HG03378 (cell line): Measurements from ENCODE around the gene STARD13.

Experiments used
- ATAC-seq: cut with Tn5 transposase; IDR thresholded peaks from one replicate; pipeline ENCODE4 v1.9.1; 2021; ENCODE audit warnings: mild to moderate bottlenecking, moderate library complexity; ENCODE audit not compliant: unreplicated experiment

STARD13 gene

DNA sequence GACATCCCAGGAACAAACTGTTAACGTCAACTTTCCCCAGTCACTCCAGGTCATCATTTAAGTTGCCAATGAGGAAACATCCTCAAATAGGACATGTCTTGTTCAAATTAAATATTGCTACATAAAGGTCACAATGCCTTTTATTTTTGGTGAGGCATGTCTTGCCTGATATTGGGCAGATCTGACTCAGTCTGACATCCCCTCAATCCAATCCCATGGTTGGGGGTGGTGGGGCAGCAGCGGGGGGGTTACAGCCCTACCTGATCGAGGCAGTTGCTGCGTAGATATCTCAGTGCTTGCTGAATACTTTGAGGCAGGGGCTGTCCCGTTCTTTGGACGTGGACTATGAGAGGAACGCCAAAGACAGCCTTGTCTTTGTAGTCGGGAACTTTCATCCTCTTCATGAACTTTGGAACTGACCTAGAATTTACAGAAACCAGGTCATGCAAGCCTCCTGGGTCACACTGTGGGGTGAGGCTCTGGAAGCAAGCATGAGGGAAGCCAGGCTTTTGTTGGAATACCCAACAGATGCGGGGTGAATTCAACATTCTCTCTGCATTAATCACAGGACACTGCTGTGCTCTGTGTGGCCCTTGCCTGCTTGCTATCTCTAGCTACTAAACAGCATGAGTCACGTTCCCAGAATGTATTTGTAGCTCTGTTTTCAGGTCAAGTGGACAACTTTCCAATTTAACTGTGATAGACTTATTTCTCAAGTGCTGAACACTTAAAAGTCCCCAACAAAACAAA, 159.6 kb downstream of the STARD13 start:
- ATAC-seq = no peak

DNA sequence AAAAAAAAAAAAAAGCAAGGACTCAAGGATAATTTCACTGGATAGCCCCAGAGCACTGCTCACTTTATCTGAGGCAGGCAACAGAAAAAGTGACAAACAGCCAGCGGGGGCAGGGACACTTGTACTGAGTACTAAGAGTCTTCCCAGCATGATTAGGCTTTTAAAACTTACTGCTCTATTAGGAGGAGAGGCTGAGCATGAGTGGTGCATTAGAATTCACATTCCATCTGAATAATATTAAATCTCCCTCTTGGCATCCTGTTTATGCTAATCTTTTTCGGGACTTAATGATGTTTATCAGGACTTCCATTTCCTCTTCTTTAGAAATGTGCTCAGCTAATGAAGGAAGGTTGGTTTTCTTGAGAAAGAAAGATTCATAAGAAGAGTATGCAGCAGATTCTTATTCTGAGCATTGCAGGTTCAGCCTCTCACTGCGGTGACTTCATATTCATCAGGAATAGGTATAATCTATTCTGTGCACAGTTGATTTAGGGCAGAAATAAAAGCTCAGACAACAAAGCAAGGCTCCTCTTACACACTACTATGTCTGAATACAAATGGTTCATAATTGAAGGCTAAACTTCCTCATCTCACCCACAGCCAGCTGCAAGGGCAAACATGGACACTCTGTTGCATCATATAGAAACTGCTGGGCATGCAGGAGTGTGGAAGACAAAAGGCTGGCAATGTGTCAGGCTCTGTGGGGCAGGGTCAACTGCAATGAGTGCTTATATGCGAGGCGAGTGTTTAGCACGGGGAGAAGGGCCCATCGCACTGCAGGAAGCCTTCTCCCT, 162.3 kb downstream of the STARD13 start:
- ATAC-seq = peak; percentile 65

DNA sequence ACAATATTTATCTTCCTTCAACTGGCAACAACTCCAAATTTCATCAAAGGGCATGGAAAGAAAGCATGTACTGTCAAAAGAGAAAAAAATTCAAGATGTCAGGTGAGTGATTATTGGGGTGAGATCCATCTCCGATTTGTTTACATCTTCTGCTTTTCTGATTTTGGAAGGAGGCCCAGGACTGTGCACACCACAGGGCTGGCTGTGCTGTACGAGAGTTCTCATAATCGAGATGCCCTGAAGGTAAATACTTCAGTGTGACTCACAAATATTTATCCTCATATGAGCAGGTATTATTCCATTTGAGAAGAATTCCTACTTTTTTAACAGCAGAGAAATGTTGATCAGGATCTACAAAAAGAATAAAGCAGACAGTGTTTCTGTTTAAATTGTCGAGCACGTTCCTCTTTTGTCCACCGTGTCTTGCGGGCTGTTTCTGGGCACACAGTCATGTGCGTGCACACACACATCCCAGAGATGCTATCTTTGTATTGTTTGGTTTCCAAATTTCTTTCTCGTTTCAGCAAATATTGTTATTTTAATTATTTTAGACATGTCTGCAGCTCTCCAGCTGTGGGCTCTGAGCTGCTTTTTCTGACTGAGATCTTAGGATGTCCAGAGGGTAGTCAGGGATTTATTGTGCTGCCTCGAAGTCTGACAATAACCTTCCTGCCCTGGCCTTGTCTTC, 165.6 kb downstream of the STARD13 start:
- ATAC-seq = no peak

DNA sequence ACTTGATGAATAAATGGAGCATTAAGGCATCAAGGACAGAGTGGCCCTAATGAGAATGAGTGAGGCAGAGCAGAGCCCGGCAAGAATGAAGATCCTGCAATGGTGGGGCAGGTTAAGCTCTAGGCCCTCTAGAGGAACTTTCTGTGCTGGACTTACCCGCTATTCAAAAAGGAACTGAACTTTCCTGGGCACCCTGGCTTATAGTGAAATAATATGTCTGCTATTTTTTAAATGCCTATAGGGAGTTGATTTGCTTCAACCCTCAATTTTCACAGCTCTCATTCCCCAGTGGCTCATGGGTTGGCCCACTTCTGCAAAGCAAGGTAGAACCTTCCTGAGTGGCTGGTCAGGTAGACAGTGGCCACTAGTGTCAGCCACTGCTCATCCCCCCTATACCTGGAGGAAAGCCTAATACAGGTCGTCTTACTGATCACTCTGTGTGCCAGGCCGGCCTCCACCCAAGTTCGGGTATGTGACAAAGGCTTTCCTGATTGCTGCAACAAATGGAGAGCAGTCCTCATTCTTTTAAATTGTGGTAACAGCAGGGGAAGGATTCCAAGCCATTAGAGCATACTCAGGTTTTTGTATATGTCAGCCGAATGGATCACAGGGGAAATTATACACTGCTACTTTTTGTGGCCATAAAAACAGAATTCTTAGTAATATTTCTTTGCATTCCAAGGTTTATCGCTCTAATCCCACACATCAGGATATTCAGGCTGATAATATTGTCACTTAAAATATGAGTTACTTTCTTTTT, 166.4 kb downstream of the STARD13 start:
- ATAC-seq = no peak

DNA sequence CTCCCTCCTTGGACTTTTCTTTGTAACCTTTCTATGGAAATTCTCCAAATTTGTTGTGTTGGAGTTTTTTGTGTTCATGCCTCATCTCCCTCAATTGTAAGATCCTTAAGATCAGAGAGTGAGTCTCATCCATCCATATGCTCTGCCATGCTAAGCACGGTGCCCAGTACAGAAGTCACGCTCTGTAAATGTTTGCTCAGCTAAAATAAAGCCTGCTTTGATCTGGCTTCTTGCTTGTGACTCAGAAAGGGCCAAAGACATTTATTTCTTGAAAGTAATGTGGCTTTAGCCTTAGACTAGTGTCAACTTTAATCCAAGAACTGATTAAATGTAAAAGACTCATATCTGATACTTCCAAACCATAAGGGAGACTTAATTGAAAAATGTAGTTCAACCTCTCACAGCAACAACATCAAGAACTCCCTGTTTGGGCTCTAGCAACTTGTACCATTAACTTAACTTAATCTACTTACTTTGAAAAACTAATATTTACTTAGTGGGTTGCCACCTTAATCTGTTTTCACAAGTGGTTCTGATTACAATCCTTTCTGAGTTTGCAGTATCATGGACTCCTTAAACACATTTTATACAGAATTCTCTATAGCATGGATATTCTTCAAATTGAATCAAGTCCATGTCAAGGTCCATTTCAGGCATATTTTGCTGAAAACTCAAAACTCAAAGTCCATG, 169.1 kb downstream of the STARD13 start:
- ATAC-seq = no peak

DNA sequence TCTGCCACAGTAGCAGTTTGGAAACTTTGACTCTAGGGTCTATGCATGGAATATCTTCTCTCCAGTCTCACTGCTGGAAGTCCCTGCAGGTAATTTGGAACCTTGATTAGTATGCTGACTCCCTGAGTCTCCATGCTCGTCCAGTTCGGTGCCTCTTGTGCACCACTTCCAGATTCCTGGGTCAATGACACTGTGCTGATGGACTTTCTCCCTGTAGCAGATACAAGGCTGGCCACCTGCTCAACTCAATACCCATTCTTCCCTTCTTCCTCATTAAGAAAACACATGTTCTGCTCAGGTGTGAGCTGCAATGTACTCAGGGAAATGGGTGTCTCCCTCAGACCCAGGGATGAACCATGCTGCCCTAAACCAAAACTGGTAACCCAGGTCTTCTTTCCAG, 170.3 kb downstream of the STARD13 start:
- no peak for ATAC-seq

DNA sequence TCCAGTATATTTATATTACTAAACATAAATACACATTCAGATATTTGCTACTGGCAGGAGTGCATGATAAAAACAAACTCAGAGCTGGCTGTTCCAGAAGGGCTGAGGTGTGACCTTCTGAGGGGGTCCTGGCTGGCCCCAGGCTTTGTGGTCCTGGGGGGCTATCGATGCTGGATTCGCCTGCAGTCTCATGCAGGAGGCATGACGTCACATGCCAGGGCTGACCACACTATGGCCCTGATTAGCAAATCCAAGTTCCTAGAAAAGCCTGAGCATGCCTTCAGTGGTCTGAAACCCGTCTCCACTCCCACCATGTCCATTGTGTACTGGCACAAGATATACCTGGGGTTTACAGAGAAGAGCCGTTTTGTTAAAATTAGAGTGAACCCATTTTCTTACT, 171.4 kb downstream of the STARD13 start:
- ATAC-seq = no peak

DNA sequence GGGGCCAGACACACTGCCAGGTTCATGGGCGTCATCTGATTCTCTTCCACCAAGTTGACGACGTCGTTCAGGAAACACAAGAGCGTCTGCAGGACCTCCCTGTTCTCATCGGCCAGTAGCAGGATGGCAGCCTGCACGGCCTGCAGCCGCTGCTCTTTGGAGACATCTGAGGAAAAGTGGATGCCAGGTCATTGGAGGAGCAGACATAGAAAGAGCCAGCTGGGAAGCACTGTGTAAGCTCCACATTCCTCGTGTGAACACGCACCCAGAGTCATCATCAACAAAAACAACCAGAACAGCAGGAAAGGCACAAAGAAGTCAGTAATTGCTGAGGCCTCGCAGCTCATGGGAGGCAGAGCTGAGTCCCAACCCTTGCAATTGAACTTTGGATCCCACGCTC, 172.8 kb downstream of the STARD13 start:
- no peak for ATAC-seq

DNA sequence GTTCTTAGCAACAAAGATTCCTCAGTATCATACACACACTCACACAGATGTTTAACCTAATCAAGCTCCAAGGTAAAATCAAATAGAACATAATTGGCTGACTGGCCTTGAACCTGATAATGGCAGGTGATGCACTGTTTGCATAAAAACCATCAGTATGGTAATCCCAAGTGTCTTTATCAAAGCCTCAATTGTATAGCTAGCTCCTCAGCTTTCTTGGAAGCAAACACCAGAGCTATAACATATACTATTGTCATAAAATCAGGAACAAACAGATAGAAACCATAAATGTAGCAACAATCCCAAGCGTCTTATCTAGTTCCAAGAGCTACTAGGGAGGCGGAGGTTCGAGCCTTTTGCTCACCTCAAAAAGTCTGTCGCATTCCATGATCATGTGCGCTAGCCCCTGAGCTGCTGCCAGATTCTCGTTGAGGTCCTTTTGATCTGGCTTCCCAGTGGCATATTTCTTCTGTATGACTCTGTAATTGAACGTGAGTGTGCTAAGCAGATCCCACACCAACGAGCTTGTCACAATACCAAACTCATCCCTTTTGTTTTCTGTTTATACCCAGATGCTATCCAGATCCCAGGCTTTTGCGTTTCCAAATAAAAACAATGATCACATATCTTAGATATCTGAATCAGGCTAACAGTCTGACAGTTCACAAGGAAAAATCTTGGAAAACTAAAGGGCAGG, 174.0 kb downstream of the STARD13 start:
- peak; percentile 7 for ATAC-seq

DNA sequence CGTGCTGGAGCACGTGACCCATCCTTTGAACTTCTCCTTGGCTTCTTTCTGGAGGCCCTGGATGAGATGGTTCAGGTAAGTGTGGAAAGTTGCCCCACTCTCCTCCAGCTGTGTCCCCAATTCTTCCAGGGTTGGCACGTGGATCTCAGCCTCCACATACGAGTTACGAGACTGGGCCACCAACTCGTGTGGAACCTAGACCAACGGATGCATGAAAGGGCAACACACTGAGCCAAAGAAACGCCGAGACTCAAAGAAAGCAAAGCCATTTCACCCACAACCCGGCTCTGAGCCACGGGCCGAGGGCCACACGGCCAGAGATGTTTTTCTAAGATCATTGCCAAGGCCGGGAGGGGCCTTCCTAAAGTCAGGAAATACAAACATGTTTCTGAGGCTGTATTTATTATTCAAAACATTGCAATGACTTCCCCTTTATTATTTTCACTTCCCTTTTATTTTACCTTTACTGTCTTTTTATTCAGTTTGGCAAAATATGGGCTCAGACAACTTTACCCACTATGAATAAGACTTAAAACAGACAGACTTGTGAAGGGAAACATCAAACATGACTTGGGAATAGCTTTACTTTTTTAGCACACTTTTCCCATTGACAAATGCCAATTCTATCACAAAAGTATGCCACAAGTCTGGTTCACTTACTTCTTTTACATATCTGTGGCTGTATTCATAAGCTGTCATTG, 174.7 kb downstream of the STARD13 start:
- peak; percentile 50 for ATAC-seq

DNA sequence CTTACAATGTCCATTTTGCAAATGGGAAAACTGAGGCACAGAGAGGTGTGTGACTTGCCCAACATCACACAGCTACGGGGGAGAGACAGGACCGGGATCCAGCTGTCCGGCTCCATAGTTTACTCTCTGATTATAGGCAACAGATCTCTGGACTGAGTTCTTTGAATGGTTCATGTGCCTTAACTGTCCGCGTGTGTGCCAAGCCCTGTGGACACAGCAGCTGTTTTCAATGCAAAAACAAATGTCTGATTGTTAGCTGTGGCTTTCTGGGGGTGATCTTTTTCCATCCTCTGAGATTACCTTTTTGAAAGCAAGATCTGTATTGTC, 175.2 kb downstream of the STARD13 start:
- no peak for ATAC-seq

DNA sequence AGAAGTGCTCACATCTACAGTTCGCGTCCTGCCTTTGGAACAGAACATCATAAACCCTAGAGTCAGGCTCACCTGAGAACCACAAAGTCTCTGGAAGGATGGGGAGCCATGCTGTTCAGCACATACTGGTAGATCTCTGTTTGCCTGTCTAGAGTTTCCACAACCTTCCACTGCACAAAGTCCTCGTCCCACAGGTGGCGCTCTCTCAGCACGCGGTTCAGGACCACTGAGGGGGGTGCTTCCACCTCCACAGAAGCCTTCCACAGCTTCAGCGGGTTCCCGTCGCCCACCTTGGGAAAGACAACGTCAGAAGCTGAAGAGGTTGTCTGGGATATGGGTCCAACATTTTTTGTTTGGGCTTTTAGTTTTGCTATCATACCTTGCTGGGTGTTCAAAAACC, 175.8 kb downstream of the STARD13 start:
- ATAC-seq = no peak

DNA sequence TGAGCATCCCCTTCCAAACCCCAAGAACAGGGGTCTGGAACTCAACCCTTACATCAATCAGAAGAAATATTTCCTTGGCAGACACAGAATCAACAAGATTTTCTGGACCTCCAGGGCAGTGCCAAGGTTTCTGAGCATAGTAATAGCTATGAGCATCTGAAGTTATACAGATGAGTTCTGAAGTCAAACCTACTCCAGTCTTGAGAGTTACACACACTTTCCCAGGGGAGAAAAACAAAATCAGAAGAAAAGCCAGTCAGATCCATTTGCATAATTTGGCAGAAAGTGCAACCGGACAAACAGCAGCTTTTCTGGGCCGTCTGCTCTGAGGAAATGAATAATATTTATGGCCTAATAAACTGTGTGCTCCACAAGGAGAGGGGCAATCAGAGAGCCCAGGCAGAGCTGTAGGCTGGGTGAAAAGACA, 176.3 kb downstream of the STARD13 start:
- ATAC-seq = no peak

DNA sequence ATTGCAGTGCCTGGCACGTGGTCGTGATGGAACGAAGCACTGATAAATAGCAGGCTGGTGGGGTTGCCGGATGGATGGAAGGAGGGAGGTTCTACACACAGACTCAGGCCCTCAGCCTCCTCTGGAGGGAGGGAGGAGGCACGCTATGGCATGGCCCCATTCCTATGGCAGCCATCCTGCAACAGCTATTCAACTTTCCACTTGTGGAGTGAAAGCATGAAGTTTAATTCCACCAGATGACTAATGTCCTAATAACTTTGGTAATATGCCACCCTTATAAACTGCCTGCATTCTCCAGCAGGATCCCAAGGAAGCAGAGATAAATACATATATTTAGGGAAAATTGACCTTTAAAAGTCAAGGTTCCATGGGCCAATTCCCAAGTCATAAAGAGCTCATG, 176.9 kb downstream of the STARD13 start:
- ATAC-seq = no peak

DNA sequence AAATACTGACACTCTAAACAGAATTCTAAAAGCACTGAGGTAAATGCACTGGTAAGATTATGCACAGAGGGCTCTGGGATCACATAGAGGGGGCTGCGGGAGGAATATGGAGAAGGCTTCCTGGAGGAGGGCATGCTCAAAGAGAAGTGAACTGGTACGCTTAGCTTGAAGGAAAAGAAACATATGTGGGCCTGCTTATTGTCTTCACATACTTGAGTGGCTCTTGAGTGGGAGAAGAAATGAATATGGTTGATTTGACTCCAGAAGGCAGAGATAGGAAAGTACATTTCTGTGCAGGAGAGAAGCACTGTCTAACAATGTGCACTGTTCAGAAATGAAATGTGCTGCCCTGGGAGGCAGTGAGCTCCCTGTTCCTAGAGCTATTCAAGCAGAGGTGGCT, 178.2 kb downstream of the STARD13 start:
- no peak for ATAC-seq

DNA sequence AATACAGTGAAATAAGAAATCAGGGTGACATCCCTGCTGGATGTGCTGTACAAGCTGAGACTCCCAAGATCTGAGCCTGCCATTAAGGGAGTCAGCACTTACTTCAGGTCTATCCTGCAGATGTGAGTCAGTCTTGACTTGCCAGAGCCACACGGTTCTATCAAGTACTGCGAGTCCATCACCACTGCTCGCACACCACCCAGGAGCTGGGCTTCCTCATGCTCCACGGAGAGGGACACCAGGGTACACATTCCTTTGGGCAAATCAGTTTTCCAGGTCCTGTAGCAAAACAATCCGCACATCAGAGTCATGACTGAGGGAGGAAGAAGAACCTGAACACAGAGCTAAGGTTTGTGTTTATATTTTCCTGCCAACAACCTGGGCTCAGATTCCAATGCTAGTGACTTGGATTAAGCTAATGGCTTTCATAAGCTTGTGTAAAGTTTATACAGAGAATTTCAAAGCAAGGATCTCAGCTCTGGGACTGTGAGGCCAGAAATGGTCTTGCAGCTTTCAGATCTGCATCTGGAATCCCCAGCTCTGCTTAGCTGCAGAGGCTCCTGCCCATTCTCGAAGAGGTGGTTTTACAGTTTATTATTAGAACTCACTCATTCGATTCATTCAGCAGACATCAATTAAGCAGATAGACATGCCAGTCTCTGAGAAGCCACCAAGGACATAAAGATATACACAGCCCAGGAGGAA, 178.7 kb downstream of the STARD13 start:
- peak; percentile 43 for ATAC-seq

DNA sequence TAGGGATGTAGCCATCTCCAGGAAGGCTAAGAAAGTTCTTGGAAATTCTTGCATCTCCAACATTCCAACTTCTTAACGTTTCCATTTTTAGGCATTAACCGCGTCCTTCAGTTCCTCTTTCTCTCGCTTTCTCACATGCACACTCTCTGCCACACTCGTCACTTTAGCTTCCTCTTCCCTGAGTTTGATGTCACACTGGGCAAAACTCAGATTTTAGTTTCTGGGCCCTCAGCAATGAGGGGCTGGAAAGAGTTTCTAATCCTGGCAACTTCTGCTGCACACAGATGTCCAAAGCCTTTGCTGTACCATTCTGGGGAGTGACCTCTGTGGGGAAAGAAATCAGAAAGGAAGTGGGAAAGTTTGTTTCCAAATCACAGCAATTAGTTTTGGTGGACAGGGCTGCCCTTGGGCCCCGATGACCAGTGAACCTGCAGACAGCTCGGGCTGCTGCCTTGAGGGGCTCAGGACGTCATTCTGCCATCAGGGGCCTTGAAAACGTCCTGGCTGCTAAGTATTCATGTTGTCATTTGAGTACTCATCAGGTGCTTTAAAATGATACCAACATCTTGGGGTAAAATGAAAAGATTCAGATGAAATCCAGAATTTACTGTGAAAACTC, 180.1 kb downstream of the STARD13 start:
- ATAC-seq = no peak

DNA sequence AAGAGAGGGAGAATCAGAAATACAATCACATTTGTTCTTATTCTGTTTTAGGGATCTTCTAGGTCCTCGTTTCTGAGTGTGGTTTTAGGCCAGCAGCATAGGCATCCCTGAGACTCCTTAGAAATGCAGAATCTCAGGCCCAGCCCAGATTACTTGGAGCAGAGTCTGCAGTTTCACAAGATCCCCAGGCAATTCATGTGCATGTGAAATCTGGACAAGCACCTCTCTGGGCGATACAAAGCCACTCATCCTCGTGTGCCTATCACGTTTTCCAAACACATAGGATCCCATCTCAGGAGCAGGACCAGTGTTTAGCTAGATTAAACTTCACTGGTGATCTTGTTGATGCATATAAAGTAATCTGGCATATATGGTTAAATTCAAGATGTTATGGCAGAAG, 182.1 kb downstream of the STARD13 start:
- no peak for ATAC-seq
